IPS-15b (cell line): ENCODE measurements around the gene C9orf153.

Source experiments
- H3K27me3 ChIP-seq: one replicate; pipeline ENCODE4 v1.6.1; 2013; ENCODE audit warnings: low read length; ENCODE audit not compliant: control insufficient read depth, insufficient read depth
- H3K36me3 ChIP-seq: one replicate; pipeline ENCODE4 v1.6.1; 2013; ENCODE audit warnings: low read length; ENCODE audit not compliant: control insufficient read depth, insufficient read depth
- H3K4me1 ChIP-seq: one replicate; pipeline ENCODE4 v1.6.1; 2013; ENCODE audit warnings: mild to moderate bottlenecking, low read length; ENCODE audit not compliant: control insufficient read depth, insufficient read depth
- H3K4me3 ChIP-seq: one replicate; pipeline ENCODE4 v1.5.1; 2013; ENCODE audit warnings: low read depth, low read length
- H3K9ac ChIP-seq: one replicate; pipeline ENCODE4 v1.6.1; 2013; ENCODE audit warnings: low read depth, mild to moderate bottlenecking, low read length
- H3K9me3 ChIP-seq: one replicate; pipeline ENCODE4 v1.6.1; 2013; ENCODE audit warnings: mild to moderate bottlenecking, low read length; ENCODE audit not compliant: control insufficient read depth, insufficient read depth

C9orf153 gene

GRCh38 chr9:86257391-86257790, 2.1 kb downstream of the C9orf153 start:
- no peak overlapping the region for H3K4me3 ChIP-seq
- no peaks in the 10 kb centered on the region for H3K27me3 ChIP-seq
- H3K9me3 ChIP-seq = no peaks in the 10 kb centered on the region

DNA sequence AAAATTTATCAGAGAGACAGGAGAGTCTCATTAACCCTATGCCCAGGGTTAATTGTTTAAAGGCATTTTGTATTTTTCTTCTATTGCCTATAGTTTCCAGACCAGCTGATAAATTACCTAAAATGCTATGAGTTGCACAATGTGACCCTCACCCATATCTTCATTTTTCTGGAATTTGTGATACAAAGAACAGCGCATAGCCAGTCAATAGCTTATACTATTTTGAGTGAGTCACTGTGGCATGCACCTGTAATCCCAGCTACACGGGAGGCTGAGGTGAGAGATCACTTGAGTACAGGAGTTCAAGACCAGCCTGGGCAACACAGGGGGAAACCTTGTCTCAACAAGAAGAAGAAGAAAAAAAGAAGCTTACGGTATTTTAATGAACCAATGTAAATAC, 2.8 kb downstream of the C9orf153 start:
- no peak overlapping the region for H3K9ac ChIP-seq
- no peaks in the 10 kb centered on the region for H3K27me3 ChIP-seq
- no peaks in the 10 kb centered on the region for H3K9me3 ChIP-seq
- H3K4me3 ChIP-seq = no peak overlapping the region
- no peaks in the 10 kb centered on the region for H3K4me1 ChIP-seq
- H3K36me3 ChIP-seq = no peaks in the 10 kb centered on the region

More at GRCh38 chr9:86257391-86257790, 2.1 kb downstream of the C9orf153 start:
- H3K36me3 ChIP-seq = no peaks in the 10 kb centered on the region
- no peak overlapping the region for H3K9ac ChIP-seq
- no peaks in the 10 kb centered on the region for H3K4me1 ChIP-seq

- no peaks in the 10 kb centered on the region for H3K9me3 ChIP-seq
- H3K36me3 ChIP-seq = no peaks in the 10 kb centered on the region
- H3K4me1 ChIP-seq = no peaks in the 10 kb centered on the region
- H3K4me3 ChIP-seq = no peak overlapping the region
- H3K9ac ChIP-seq = no peak overlapping the region
- H3K27me3 ChIP-seq = no peaks in the 10 kb centered on the region
Measured at GRCh38 chr9:86253577-86253976, 5.9 kb downstream of the C9orf153 start.

DNA sequence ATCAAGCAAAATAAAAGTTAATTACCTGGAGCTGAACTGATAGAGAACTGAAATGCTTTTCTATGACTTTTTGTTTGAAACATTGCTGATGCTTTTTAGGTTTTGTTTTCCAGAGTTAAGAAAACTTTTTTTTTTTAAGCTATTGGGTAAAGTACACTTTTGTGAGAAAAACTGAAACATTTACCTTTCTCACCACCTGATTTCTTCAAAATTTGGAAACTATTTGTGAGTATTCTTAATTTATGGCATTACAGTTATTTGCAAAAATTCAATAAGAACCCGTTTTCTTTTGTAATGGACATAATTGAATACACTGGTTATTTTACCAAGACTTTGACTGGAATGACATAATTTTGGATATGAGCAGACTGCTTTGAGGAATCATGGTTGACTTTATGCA, 6.6 kb downstream of the C9orf153 start:
- no peak overlapping the region for H3K9ac ChIP-seq
- H3K27me3 ChIP-seq = no peaks in the 10 kb centered on the region
- H3K9me3 ChIP-seq = no peaks in the 10 kb centered on the region
- no peaks in the 10 kb centered on the region for H3K4me1 ChIP-seq
- H3K4me3 ChIP-seq = no peak overlapping the region
- H3K36me3 ChIP-seq = no peaks in the 10 kb centered on the region

- H3K36me3 ChIP-seq = no peaks in the 10 kb centered on the region
- no peaks in the 10 kb centered on the region for H3K27me3 ChIP-seq
- H3K9ac ChIP-seq = no peak overlapping the region
- H3K4me3 ChIP-seq = no peak overlapping the region
- peaks cover 7% of the 10 kb centered on the region for H3K4me1 ChIP-seq
- no peaks in the 10 kb centered on the region for H3K9me3 ChIP-seq
Measured at GRCh38 chr9:86250123-86250522, 9.3 kb downstream of the C9orf153 start.

DNA sequence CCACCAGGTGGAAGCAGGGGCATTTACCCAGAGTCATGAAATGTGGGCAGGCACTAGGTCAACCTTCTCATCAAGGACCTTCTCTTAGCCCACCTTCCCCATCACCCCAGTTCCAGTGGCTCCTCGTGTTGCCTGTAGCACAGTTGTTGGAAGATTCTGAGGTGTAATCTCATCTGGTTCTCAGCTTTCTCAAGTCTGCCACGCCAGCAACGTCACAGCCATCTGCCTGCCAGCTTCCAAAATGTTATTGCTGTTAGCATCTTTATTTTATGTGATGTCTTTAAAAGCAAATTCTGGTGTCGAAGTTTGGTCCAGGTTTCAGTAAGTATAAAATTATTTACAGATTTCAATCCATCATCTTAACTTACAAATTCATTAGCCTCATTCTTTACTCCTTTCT, 10.7 kb downstream of the C9orf153 start:
- no peak overlapping the region for H3K4me3 ChIP-seq

DNA sequence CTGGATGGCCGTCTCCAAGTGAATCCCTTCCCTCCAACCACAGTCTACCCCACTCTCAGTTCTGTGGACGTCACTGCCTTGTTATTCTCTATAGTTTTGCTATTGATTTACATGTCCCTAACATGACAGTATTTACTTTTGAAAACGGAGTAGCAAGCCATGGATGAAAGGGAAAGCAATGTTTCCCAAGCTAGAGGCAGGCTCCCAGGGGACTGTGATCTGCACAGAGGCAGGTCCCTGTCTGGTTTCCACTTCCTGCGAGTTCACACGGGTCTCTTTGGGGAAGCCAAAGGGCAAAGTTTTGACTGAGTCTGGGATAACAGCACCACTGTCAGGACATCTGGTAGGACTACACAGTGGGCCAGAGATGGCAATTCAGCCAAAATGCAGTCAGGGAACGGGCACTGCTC, 12.7 kb downstream of the C9orf153 start:
- H3K4me3 ChIP-seq = no peak overlapping the region
- H3K9me3 ChIP-seq = no peaks in the 10 kb centered on the region
- no peak overlapping the region for H3K9ac ChIP-seq
- H3K36me3 ChIP-seq = no peaks in the 10 kb centered on the region
- H3K4me1 ChIP-seq = peaks cover 7% of the 10 kb centered on the region
- no peaks in the 10 kb centered on the region for H3K27me3 ChIP-seq

More for the DNA sequence above, 10.7 kb downstream of the C9orf153 start:
- peaks cover 7% of the 10 kb centered on the region for H3K4me1 ChIP-seq
- no peak overlapping the region for H3K9ac ChIP-seq
- H3K9me3 ChIP-seq = no peaks in the 10 kb centered on the region
- H3K36me3 ChIP-seq = no peaks in the 10 kb centered on the region
- no peaks in the 10 kb centered on the region for H3K27me3 ChIP-seq

DNA sequence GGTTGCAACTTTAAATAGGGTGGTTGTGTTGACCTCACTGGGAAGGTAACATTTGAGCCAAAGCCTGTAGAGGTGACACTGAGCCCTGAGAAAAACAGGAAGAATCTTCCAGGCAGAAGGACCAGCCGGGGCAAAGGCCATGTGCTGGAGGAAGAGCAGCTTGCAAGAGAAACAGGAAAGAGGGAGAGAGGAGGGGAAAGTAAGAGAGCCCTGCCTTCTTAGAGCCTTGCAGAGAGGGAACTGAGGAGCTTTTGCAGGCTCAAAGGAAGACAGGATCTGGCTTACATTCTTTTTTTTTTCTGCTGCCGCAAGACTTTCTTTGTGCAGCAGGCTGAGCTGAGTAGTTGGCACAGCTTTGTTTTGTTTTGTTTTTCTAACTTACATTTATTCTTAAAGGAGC, 17.4 kb downstream of the C9orf153 start:
- no peak overlapping the region for H3K9ac ChIP-seq
- H3K9me3 ChIP-seq = no peaks in the 10 kb centered on the region
- H3K27me3 ChIP-seq = no peaks in the 10 kb centered on the region
- peaks cover 7% of the 10 kb centered on the region for H3K4me1 ChIP-seq
- H3K36me3 ChIP-seq = no peaks in the 10 kb centered on the region
- no peak overlapping the region for H3K4me3 ChIP-seq

DNA sequence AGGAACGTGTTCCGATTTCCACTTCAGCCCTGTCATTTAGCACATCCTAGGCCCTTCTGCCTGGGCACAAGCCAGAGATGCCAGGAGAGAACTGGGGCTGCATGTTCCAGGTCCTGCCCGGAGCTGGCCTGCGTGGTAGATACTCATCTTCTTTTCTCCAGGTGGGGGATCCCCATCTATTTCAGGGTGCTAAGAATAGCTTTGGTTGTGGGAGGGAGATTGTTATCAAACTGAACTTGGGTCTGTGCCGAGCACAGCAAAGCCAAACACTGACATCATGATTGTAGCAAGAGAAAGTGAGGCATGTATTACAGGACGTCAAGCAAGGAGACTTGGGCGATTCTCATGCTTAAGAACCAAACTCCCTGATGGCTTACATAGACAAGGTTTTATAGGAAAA, 18.2 kb downstream of the C9orf153 start:
- no peak overlapping the region for H3K9ac ChIP-seq
- H3K4me1 ChIP-seq = peaks cover 3% of the 10 kb centered on the region
- H3K36me3 ChIP-seq = no peaks in the 10 kb centered on the region
- H3K27me3 ChIP-seq = no peaks in the 10 kb centered on the region
- H3K9me3 ChIP-seq = no peaks in the 10 kb centered on the region
- no peak overlapping the region for H3K4me3 ChIP-seq

DNA sequence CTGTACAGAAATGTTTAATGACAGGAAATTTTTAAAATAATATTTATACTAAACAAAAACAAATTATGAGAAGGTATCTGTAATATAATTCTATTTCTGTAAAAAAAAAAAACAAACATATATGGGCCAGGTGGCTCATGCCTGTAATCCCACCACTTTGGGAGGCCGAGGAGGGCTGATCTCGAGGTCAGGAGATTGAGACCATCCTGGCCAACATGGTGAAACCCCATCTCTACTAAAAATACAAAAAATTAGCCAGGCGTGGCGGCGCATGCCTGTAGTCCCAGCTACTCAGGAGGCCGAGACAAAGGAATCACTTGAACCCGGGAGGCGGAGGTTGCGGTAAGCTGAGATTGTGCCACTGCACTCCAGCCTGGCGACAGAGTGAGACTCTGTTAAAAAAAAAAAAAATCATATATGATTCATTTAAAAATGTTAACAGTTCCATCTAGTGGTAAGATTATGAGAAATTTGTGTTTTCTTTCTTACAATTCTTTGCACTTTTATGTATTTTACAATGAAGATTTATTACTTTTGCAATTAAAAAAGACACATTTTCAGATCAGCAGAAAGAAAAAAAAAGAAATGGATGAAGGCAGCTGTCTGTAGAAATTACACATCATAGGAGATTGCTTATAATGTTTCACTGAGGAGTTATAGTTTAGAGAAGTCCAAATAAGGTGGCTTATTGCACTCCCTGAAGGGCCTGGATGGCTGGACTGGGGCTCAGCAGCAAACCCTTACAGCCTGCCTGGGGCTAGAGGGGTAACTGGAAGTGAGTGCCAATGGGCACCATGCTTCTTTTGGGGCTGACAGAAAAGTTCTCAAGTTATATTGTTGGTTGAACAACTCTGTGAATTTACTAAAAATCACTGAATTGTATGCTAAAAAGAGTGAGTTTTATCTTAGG, 20.3 kb downstream of the C9orf153 start:
- H3K36me3 ChIP-seq = no peaks in the 10 kb centered on the region
- no peak overlapping the region for H3K4me3 ChIP-seq
- H3K27me3 ChIP-seq = no peaks in the 10 kb centered on the region
- no peak overlapping the region for H3K9ac ChIP-seq
- H3K4me1 ChIP-seq = no peaks in the 10 kb centered on the region
- H3K9me3 ChIP-seq = no peaks in the 10 kb centered on the region

- no peaks in the 10 kb centered on the region for H3K36me3 ChIP-seq
- H3K27me3 ChIP-seq = no peaks in the 10 kb centered on the region
- H3K4me1 ChIP-seq = no peaks in the 10 kb centered on the region
- no peaks in the 10 kb centered on the region for H3K9me3 ChIP-seq
- no peak overlapping the region for H3K4me3 ChIP-seq
- H3K9ac ChIP-seq = no peak overlapping the region
Measured at GRCh38 chr9:86230858-86231257, 28.6 kb downstream of the C9orf153 start.

GRCh38 chr9:86222667-86223066, 36.8 kb downstream of the C9orf153 start:
- no peaks in the 10 kb centered on the region for H3K4me1 ChIP-seq
- H3K4me3 ChIP-seq = no peak overlapping the region

More at GRCh38 chr9:86222667-86223066, 36.8 kb downstream of the C9orf153 start:
- no peaks in the 10 kb centered on the region for H3K36me3 ChIP-seq
- H3K9ac ChIP-seq = no peak overlapping the region
- H3K9me3 ChIP-seq = no peaks in the 10 kb centered on the region
- no peaks in the 10 kb centered on the region for H3K27me3 ChIP-seq
